GM12878 (cell line): ENCODE measurements around the gene IL5.

Source experiments
- CREM ChIP-seq: IDR thresholded peaks from 2 replicates; pipeline ENCODE4 v1.6.1; 2014; ENCODE audit warnings: antibody characterized with exemption, low read depth
- EGR1 ChIP-seq, 2 experiments: IDR thresholded peaks; 1 replicate in 1 of 2; 2 replicates in 1 of 2; pipeline ENCODE4 v1.6.1; 2011 to 2012; ENCODE audit warnings: low read depth in 2 of 2, low read length in 2 of 2, borderline replicate concordance in 1 of 2, mild to moderate bottlenecking in 1 of 2, moderate library complexity in 1 of 2
- KDM1A ChIP-seq: fragments of 200-600 bp; sonication (generic); IDR thresholded peaks from 2 replicates; pipeline ENCODE4 v1.6.1; 2016; ENCODE audit warnings: borderline replicate concordance
- POLR2A ChIP-seq: IDR thresholded peaks from 2 replicates; pipeline ENCODE4 v1.6.1; 2011; ENCODE audit warnings: low read depth, mild to moderate bottlenecking, low read length
- SMAD1 ChIP-seq: fragments of 450-650 bp; IDR thresholded peaks from 2 replicates; pipeline ENCODE4 v1.6.1; 2018; ENCODE audit warnings: mild to moderate bottlenecking, low read depth; ENCODE audit not compliant: partially characterized antibody
- TAF1 ChIP-seq: IDR thresholded peaks from 2 replicates; pipeline ENCODE4 v1.6.1; 2011; ENCODE audit warnings: mild to moderate bottlenecking, low read depth, low read length, borderline replicate concordance
- TF ChIP-seq, protein P1 (sequence below): IDR thresholded peaks from 2 replicates; pipeline ENCODE4 v1.6.1; 2012; ENCODE audit warnings: low read depth, low read length, improper control_type of control experiment

DNA sequence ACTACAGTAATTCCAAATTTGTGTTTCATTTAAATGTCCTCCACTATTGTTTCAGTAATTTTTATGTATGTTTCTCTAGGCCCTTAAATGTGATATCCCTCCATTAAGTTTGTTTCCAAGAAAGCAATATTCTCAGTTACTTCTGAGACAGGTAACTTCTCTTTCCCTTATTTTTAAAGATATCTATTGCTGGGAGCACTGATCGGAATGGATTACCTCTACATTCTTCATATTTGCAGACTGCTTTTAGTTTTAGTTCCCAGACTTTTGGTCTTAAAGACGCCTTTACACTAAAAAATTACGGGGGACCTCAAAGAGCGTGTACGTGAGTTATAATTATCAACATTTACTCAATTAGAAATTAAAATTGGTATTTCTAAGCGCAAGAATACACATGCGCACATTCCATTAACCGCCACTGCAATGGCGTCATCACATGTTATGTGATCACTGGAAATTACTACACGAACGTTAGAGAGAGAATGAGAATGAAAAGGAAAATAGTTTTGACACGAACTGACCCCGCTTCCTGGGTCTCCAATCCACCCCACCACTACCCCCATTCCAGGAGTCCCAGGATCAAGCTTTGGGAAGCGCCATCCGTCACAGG, 12.9 kb upstream of the IL5 start:
- TF ChIP-seq, protein P1, sequence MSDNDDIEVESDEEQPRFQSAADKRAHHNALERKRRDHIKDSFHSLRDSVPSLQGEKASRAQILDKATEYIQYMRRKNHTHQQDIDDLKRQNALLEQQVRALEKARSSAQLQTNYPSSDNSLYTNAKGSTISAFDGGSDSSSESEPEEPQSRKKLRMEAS = no peak
- TF ChIP-seq EGR1 (IDR thresholded peaks at IDR 0.05; ENCODE audit: borderline replicate concordance in 1 of 2, low read depth in 2 of 2, low read length in 2 of 2) (no peak), POLR2A (no peak), CREM (no peak), TAF1 (no peak), KDM1A (no peak), SMAD1 (no peak)
